ENCODE results near the gene MMD2.

DNA sequence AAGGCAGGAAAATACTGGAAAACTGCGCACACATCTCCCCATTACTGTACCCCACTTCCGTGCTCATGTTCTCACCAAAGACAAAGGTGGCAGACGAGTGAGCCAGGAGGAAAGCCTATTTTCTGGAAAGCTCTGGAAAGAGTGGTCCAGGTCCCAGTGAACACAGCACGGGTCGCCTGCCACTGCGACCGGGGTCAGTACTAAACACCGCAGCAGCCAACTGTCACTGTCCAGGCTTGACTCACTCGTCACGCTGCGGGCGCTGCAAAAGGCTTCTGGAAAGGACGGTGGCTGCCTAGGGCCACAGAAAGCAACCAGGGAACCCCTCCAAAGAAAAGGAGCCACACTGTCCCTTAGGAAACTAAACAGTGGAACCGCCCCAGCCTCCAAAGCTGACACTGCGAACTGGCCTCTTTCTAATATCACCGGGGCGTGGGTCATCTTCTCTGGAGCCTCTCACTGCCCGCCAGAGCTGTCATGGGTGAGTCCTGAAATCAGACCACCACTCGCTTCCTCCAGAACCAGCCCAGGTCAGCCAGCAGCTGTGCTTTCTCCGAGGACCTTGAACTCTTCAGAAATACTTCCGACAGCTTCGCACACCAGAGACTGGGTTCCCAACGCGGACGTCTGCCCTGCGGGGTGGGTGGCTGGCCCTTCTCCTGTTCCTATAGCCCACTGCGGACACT is 79.4 kb downstream of the MMD2 start:
- TF ChIP-seq, protein P1, sequence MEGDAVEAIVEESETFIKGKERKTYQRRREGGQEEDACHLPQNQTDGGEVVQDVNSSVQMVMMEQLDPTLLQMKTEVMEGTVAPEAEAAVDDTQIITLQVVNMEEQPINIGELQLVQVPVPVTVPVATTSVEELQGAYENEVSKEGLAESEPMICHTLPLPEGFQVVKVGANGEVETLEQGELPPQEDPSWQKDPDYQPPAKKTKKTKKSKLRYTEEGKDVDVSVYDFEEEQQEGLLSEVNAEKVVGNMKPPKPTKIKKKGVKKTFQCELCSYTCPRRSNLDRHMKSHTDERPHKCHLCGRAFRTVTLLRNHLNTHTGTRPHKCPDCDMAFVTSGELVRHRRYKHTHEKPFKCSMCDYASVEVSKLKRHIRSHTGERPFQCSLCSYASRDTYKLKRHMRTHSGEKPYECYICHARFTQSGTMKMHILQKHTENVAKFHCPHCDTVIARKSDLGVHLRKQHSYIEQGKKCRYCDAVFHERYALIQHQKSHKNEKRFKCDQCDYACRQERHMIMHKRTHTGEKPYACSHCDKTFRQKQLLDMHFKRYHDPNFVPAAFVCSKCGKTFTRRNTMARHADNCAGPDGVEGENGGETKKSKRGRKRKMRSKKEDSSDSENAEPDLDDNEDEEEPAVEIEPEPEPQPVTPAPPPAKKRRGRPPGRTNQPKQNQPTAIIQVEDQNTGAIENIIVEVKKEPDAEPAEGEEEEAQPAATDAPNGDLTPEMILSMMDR (conservative IDR thresholded peaks at IDR 0.05; ENCODE audit: low read depth in 2 of 2): no peak
- TF ChIP-seq EZH2 (IDR thresholded peaks at IDR 0.05; ENCODE audit: low read depth, unreplicated experiment) (no peak), POLR2AphosphoS5 (IDR thresholded peaks at IDR 0.05; ENCODE audit: low read depth) (no peak), CREB1 (CRISPR knock-in tag; IDR thresholded peaks at IDR 0.05; ENCODE audit: low read depth) (no peak), EZH2phosphoT487 (IDR thresholded peaks at IDR 0.05; ENCODE audit: unreplicated experiment) (no peak), ZNF114 (CRISPR knock-in tag; IDR thresholded peaks at IDR 0.05) (no peak), STAT1 (IDR thresholded peaks at IDR 0.05; ENCODE audit: unreplicated experiment) (no peak), JUNB (IDR thresholded peaks at IDR 0.05; ENCODE audit: unreplicated experiment) (no peak), NANOG (IDR thresholded peaks at IDR 0.05; ENCODE audit: borderline replicate concordance) (no peak)
- TF ChIP-seq, protein P2, sequence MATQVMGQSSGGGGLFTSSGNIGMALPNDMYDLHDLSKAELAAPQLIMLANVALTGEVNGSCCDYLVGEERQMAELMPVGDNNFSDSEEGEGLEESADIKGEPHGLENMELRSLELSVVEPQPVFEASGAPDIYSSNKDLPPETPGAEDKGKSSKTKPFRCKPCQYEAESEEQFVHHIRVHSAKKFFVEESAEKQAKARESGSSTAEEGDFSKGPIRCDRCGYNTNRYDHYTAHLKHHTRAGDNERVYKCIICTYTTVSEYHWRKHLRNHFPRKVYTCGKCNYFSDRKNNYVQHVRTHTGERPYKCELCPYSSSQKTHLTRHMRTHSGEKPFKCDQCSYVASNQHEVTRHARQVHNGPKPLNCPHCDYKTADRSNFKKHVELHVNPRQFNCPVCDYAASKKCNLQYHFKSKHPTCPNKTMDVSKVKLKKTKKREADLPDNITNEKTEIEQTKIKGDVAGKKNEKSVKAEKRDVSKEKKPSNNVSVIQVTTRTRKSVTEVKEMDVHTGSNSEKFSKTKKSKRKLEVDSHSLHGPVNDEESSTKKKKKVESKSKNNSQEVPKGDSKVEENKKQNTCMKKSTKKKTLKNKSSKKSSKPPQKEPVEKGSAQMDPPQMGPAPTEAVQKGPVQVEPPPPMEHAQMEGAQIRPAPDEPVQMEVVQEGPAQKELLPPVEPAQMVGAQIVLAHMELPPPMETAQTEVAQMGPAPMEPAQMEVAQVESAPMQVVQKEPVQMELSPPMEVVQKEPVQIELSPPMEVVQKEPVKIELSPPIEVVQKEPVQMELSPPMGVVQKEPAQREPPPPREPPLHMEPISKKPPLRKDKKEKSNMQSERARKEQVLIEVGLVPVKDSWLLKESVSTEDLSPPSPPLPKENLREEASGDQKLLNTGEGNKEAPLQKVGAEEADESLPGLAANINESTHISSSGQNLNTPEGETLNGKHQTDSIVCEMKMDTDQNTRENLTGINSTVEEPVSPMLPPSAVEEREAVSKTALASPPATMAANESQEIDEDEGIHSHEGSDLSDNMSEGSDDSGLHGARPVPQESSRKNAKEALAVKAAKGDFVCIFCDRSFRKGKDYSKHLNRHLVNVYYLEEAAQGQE (IDR thresholded peaks at IDR 0.05; ENCODE audit: unreplicated experiment): no peak
- TF ChIP-seq, protein P3, sequence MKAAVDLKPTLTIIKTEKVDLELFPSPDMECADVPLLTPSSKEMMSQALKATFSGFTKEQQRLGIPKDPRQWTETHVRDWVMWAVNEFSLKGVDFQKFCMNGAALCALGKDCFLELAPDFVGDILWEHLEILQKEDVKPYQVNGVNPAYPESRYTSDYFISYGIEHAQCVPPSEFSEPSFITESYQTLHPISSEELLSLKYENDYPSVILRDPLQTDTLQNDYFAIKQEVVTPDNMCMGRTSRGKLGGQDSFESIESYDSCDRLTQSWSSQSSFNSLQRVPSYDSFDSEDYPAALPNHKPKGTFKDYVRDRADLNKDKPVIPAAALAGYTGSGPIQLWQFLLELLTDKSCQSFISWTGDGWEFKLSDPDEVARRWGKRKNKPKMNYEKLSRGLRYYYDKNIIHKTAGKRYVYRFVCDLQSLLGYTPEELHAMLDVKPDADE (IDR thresholded peaks at IDR 0.05): no peak
- TF ChIP-seq, protein P4, sequence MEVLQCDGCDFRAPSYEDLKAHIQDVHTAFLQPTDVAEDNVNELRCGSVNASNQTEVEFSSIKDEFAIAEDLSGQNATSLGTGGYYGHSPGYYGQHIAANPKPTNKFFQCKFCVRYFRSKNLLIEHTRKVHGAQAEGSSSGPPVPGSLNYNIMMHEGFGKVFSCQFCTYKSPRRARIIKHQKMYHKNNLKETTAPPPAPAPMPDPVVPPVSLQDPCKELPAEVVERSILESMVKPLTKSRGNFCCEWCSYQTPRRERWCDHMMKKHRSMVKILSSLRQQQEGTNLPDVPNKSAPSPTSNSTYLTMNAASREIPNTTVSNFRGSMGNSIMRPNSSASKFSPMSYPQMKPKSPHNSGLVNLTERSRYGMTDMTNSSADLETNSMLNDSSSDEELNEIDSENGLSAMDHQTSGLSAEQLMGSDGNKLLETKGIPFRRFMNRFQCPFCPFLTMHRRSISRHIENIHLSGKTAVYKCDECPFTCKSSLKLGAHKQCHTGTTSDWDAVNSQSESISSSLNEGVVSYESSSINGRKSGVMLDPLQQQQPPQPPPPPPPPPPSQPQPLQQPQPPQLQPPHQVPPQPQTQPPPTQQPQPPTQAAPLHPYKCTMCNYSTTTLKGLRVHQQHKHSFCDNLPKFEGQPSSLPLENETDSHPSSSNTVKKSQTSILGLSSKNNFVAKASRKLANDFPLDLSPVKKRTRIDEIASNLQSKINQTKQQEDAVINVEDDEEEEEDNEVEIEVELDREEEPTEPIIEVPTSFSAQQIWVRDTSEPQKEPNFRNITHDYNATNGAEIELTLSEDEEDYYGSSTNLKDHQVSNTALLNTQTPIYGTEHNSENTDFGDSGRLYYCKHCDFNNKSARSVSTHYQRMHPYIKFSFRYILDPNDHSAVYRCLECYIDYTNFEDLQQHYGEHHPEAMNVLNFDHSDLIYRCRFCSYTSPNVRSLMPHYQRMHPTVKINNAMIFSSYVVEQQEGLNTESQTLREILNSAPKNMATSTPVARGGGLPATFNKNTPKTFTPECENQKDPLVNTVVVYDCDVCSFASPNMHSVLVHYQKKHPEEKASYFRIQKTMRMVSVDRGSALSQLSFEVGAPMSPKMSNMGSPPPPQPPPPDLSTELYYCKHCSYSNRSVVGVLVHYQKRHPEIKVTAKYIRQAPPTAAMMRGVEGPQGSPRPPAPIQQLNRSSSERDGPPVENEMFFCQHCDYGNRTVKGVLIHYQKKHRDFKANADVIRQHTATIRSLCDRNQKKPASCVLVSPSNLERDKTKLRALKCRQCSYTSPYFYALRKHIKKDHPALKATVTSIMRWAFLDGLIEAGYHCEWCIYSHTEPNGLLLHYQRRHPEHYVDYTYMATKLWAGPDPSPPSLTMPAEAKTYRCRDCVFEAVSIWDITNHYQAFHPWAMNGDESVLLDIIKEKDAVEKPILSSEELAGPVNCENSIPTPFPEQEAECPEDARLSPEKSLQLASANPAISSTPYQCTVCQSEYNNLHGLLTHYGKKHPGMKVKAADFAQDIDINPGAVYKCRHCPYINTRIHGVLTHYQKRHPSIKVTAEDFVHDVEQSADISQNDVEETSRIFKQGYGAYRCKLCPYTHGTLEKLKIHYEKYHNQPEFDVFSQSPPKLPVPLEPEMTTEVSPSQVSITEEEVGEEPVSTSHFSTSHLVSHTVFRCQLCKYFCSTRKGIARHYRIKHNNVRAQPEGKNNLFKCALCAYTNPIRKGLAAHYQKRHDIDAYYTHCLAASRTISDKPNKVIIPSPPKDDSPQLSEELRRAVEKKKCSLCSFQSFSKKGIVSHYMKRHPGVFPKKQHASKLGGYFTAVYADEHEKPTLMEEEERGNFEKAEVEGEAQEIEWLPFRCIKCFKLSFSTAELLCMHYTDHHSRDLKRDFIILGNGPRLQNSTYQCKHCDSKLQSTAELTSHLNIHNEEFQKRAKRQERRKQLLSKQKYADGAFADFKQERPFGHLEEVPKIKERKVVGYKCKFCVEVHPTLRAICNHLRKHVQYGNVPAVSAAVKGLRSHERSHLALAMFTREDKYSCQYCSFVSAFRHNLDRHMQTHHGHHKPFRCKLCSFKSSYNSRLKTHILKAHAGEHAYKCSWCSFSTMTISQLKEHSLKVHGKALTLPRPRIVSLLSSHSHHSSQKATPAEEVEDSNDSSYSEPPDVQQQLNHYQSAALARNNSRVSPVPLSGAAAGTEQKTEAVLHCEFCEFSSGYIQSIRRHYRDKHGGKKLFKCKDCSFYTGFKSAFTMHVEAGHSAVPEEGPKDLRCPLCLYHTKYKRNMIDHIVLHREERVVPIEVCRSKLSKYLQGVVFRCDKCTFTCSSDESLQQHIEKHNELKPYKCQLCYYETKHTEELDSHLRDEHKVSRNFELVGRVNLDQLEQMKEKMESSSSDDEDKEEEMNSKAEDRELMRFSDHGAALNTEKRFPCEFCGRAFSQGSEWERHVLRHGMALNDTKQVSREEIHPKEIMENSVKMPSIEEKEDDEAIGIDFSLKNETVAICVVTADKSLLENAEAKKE (CRISPR knock-in tag; IDR thresholded peaks at IDR 0.05): no peak

All from GM23338 (cell line).